Epidermal melanocyte (primary cell): ENCODE results near the gene MYMK.
"Not testable (repeated sequence)": the region's sequence is repeated elsewhere in the genome, so short reads cannot be mapped to it uniquely, and the experiment has no call there.

Experiments
- DNase-seq: peaks from one replicate; pipeline ENCODE4 v3.0.0; 2011; ENCODE audit warnings: low spot score; ENCODE audit not compliant: insufficient read length

The MYMK gene

GRCh38 chr9:133524679-133525228 is at the start of gene MYMK:
TSS of gene MYMK (minus strand) at chr9:133524959. CDS start at chr9:133524844, 115 bp downstream.
- no peak for DNase-seq

- DNase-seq, result no peak
These were observed 49.2 kb upstream of the MYMK start for GRCh38 chr9:133573791-133574515.

GRCh38 chr9:133572821-133573361 is 48.1 kb upstream of the MYMK start:
- DNase-seq, result no peak

- DNase-seq, result no peak
These were observed 47.3 kb upstream of the MYMK start for GRCh38 chr9:133571896-133572595.

GRCh38 chr9:133571391-133571890 is 46.7 kb upstream of the MYMK start:
- DNase-seq, result no peak

GRCh38 chr9:133570691-133571080 is 45.9 kb upstream of the MYMK start:
- DNase-seq, result no peak

- no peak for DNase-seq
These were observed 45.3 kb upstream of the MYMK start for GRCh38 chr9:133569891-133570690.

- DNase-seq, result no peak
These were observed 44.5 kb upstream of the MYMK start for GRCh38 chr9:133569121-133569785.

GRCh38 chr9:133568186-133568585 is 43.4 kb upstream of the MYMK start:
- DNase-seq, result no peak

GRCh38 chr9:133566817-133567216 is 42.1 kb upstream of the MYMK start:
- DNase-seq, result no peak

- DNase-seq, result no peak
These were observed 41.6 kb upstream of the MYMK start for GRCh38 chr9:133566382-133566781.

- no peak for DNase-seq
These were observed 39.8 kb upstream of the MYMK start for GRCh38 chr9:133564451-133565116.

GRCh38 chr9:133563814-133564213 is 39.1 kb upstream of the MYMK start:
- not testable (repeated sequence) for DNase-seq

- DNase-seq, result no peak
These were observed 38.6 kb upstream of the MYMK start for GRCh38 chr9:133563291-133563796.

GRCh38 chr9:133562611-133563290 is 38.0 kb upstream of the MYMK start:
- no peak for DNase-seq

- no peak for DNase-seq
These were observed 37.3 kb upstream of the MYMK start for GRCh38 chr9:133561976-133562554.

- no peak for DNase-seq
These were observed 36.2 kb upstream of the MYMK start for GRCh38 chr9:133560944-133561343.

- no peak for DNase-seq
These were observed 35.6 kb upstream of the MYMK start for GRCh38 chr9:133560311-133560710.
